Activated CD8-positive, alpha-beta T cell treated with anti-CD3 and anti-CD28 coated beads for 36 hours (primary cell): ENCODE results near the gene PGBD2. TPM values are rescaled to one million over a fixed set of nuclear protein-coding genes. Genes with fewer than 3 reads are reported as not detected.
A peak's percentile ranks its signal among the peaks of the same experiment; 100 is the strongest.

Experiments
- ATAC-seq: fragments of 200-7000 bp; cut with Tn5 transposase; one replicate; pipeline ENCODE4 v1.10.0; 2021; ENCODE audit warnings: mild to moderate bottlenecking, moderate library complexity
- CTCF ChIA-PET: fragments of 350-600 bp; sonication (Branson Sonifier 250); formaldehyde crosslinking; loops from one replicate; lab custom pipeline; 2021; ENCODE audit warnings: antibody characterized with exemption; lab: Charles Lee
- POLR2A ChIA-PET: fragments of 350-600 bp; sonication (Branson Sonifier 250); formaldehyde crosslinking; loops from one replicate; lab custom pipeline; 2021; ENCODE audit warnings: antibody characterized with exemption; lab: Charles Lee
- DNase-seq: peaks from one replicate; pipeline ENCODE4 v3.0.0-alpha.2; 2020
- H3K27ac Mint-ChIP-seq: one replicate; pipeline ENCODE4 v1.8.0; 2021; ENCODE audit warnings: mild to moderate bottlenecking, mixed read lengths
- H3K27me3 Mint-ChIP-seq: one replicate; pipeline ENCODE4 v1.8.0; 2021; ENCODE audit warnings: mixed read lengths
- H3K36me3 Mint-ChIP-seq: one replicate; pipeline ENCODE4 v1.8.0; 2021; ENCODE audit warnings: low read depth, mixed read lengths
- H3K4me1 Mint-ChIP-seq: one replicate; pipeline ENCODE4 v1.8.0; 2021; ENCODE audit warnings: low read depth, mixed read lengths
- H3K4me3 Mint-ChIP-seq: one replicate; pipeline ENCODE4 v1.8.0; 2021; ENCODE audit warnings: mild to moderate bottlenecking, moderate library complexity, mixed read lengths
- H3K9me3 Mint-ChIP-seq: one replicate; pipeline ENCODE4 v1.8.0; 2021; ENCODE audit warnings: mixed read lengths
- intact Hi-C: fragments of 100-400 bp; cut with micrococcal nuclease; formaldehyde crosslinking; loops from one replicate; pipeline ENCODE4 v1.10.0; 2022
- total RNA-seq, 2 experiments: library from RNA; stranded (reverse); gene quantifications; one replicate each; pipeline ENCODE4 v1.2.3, GENCODE V29; 2021
- TF ChIP-seq, protein P1 (sequence below): fragments of 200-600 bp; IDR thresholded peaks from one replicate; pipeline ENCODE4 v1.8.0; 2022; ENCODE audit warnings: antibody characterized with exemption, mild to moderate bottlenecking

The PGBD2 gene
- total RNA-seq, 2 experiments from 2014 or later = 3.2 to 3.4 TPM

DNA sequence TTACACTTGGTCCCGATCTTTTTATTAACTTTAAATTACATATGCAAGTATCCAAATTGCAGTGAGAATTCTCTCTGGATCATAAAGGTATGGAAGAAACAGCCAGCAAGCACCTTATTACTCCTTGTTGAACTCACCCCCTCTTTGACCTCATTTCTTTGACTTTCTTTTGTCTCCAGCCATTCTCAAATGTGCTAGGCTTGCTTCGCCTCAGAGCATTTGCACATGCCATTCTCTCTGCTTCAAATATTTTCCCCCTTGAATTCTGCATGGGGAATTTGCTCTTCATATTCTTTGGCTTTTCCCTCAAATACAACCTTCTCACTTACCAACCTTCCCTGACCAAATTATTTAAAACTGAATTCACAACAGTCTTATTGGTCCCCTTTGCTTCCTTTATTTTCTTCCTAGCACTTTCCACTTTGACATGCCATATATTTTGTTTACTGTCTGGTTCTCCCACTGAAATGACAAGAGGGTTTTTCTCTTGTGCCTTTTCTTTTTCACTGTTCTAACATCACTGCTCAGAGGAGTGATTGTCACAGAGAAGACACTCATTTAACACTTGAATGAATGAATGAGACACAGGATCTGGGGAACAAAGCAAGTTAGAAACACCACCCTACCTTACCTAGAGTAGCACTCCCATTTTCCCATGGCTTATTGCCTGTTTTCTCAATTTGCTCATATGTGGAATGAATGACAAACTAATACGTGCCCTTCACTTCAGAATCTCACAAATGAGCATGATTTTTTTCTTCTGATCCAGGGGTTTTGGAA, 1.4 kb upstream of the PGBD2 start:
- POLR2A ChIA-PET = no interaction called here
- Mint-ChIP-seq H3K4me3 (peak overlapping the region; percentile 80), H3K27me3 (peaks cover 2% of the 10 kb centered on the region)

DNA sequence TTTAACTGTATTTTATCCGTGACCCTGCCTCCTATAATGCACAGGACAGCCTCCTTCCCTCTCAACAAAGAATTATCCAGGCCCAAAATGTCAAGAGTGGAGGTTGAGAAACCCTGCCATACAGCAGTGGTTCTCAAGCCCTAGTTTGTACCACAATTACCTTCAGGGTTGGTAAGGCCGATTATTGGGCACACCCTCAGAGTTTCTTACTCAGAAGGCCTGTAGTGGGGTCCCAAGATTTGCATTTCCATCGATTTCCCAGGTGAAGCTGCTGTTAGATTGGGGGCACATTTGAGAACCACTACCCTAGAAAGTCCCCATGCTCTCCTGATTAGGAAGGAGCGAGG, 400 bp upstream of the PGBD2 start:
- H3K27ac Mint-ChIP-seq = peak overlapping the region; percentile 96
- POLR2A ChIA-PET = interaction anchor here (1.0 kb wide), 3 partner anchors 8 to 66 kb away, joined by 3 read pairs; no protein-coding TSS in a partner anchor
- no peaks in the 10 kb centered on the region for H3K27me3 Mint-ChIP-seq
- DNase-seq (no peak), ATAC-seq (no peak)
- CTCF ChIA-PET = interaction anchor here (1.6 kb wide), 1 partner anchor 20 kb away, joined by 6 read pairs; no protein-coding TSS in a partner anchor
- peaks cover 26% of the 10 kb centered on the region for H3K4me1 Mint-ChIP-seq
- no peaks in the 10 kb centered on the region for H3K9me3 Mint-ChIP-seq
- intact Hi-C loops = no loop called here
- peak overlapping the region; percentile 80 for H3K4me3 Mint-ChIP-seq
- no peaks in the 10 kb centered on the region for H3K36me3 Mint-ChIP-seq
- TF ChIP-seq, protein P1, sequence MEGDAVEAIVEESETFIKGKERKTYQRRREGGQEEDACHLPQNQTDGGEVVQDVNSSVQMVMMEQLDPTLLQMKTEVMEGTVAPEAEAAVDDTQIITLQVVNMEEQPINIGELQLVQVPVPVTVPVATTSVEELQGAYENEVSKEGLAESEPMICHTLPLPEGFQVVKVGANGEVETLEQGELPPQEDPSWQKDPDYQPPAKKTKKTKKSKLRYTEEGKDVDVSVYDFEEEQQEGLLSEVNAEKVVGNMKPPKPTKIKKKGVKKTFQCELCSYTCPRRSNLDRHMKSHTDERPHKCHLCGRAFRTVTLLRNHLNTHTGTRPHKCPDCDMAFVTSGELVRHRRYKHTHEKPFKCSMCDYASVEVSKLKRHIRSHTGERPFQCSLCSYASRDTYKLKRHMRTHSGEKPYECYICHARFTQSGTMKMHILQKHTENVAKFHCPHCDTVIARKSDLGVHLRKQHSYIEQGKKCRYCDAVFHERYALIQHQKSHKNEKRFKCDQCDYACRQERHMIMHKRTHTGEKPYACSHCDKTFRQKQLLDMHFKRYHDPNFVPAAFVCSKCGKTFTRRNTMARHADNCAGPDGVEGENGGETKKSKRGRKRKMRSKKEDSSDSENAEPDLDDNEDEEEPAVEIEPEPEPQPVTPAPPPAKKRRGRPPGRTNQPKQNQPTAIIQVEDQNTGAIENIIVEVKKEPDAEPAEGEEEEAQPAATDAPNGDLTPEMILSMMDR = no peak

More for the DNA sequence above, 1.4 kb upstream of the PGBD2 start:
- no peak for ATAC-seq
- intact Hi-C loops = no loop called here
- no peaks in the 10 kb centered on the region for H3K36me3 Mint-ChIP-seq
- CTCF ChIA-PET = interaction anchor here (0.7 to 1.6 kb wide), 4 partner anchors 20 to 78 kb away, joined by 3 to 6 read pairs (median 4); partner anchors contain the start of gene SH3BP5L
- TF ChIP-seq, protein P1 = no peak
- H3K27ac Mint-ChIP-seq = no peak overlapping the region
- no peak for DNase-seq
- peaks cover 23% of the 10 kb centered on the region for H3K4me1 Mint-ChIP-seq
- H3K9me3 Mint-ChIP-seq = no peaks in the 10 kb centered on the region

DNA sequence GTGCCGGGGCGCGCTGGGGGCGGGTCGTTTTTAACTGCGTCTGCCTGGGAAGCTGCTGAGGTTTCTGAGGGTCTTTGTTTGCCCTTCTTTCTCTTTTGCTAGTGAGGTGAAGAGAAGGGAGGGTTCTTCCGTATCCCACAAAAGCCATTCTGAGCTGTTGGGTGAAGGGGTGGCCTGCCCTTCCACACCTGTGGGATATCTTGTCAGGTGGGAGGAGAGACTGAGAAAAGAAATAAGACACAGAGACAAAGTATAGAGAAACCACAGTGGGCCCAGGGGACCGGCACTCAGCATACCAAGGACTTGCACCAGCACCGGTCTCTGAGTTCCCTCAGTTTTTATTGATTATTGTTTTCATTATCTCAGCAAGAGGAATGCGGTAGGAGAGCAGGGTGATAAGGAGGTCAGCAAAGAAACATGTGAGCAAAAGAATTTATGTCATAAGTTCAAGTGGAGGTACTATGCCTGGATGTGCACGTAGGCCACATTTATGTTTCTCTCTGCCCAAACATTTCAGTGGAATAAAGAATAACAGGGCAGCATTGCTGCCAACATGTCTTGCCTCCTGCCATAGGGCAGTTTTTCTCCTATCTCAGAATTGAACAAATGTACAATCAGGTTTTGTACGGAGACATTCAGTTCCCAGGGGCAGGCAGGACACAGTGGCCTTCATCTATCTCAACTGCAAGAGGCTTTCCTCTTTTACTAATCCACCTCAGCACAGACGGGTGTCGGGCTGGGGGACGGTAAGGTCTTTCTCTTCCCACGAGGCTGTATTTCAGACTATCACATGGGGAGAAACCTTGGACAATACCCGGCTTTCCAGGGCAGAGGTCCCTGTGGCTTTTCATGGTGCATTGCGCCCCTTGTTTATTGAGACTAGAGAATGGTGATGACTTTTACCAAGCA, 972 bp downstream of the PGBD2 start:
- intact Hi-C loops = no loop called here
- Mint-ChIP-seq H3K36me3 (no peaks in the 10 kb centered on the region), H3K4me3 (peak overlapping the region; percentile 91), H3K27me3 (no peaks in the 10 kb centered on the region), H3K4me1 (peaks cover 26% of the 10 kb centered on the region), H3K9me3 (no peaks in the 10 kb centered on the region), H3K27ac (peak overlapping the region; percentile 96)
- DNase-seq (no peak), ATAC-seq (peak; percentile 4)
- TF ChIP-seq, protein P1 = no peak
- POLR2A ChIA-PET = no interaction called here
- CTCF ChIA-PET = interaction anchor here (0.7 to 1.5 kb wide), 5 partner anchors 14 to 65 kb away, joined by 4 to 6 read pairs (median 4); no protein-coding TSS in a partner anchor

DNA sequence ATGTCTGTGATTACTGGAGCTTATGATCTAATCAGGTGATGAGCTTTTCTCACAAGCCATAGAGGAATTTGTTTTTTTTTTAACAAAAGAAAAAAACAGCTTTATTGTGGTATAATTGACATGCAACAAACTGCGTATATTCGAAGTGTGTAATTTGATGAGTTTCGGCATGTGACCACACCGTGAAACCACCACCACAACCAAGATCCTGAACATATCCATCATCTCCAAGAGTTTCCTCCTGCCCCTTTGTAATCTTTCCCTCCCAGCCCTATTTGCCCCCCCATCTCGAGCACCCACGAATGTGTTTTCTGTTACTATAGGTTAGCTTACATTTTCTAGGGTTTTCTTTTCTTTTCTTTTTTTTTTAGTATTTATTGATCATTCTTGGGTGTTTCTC, 4.7 kb downstream of the PGBD2 start:
- peaks cover 29% of the 10 kb centered on the region for H3K4me1 Mint-ChIP-seq
- H3K4me3 Mint-ChIP-seq = no peak overlapping the region
- TF ChIP-seq, protein P1 = no peak
- H3K27me3 Mint-ChIP-seq = no peaks in the 10 kb centered on the region
- H3K9me3 Mint-ChIP-seq = no peaks in the 10 kb centered on the region
- H3K27ac Mint-ChIP-seq = no peak overlapping the region
- DNase-seq (no peak), ATAC-seq (no peak)
- ChIA-PET CTCF (interaction anchor here (1.0 kb wide), 1 partner anchor 15 kb away, joined by 3 read pairs; no protein-coding TSS in a partner anchor), POLR2A (no interaction called here)
- intact Hi-C loops = no loop called here
- H3K36me3 Mint-ChIP-seq = peaks cover 3% of the 10 kb centered on the region
